Limb (tissue), 2 donors: ENCODE measurements around the gene XNDC1N.
"Not testable (repeated sequence)": the region's sequence is repeated elsewhere in the genome, so short reads cannot be mapped to it uniquely, and the experiment has no call there.

Experiments
- DNase-seq, 2 donors: peaks; one replicate each; pipeline ENCODE4 v3.0.0-alpha.2; 2016; ENCODE audit errors: extremely low spot score in 2 of 2

XNDC1N gene

DNA sequence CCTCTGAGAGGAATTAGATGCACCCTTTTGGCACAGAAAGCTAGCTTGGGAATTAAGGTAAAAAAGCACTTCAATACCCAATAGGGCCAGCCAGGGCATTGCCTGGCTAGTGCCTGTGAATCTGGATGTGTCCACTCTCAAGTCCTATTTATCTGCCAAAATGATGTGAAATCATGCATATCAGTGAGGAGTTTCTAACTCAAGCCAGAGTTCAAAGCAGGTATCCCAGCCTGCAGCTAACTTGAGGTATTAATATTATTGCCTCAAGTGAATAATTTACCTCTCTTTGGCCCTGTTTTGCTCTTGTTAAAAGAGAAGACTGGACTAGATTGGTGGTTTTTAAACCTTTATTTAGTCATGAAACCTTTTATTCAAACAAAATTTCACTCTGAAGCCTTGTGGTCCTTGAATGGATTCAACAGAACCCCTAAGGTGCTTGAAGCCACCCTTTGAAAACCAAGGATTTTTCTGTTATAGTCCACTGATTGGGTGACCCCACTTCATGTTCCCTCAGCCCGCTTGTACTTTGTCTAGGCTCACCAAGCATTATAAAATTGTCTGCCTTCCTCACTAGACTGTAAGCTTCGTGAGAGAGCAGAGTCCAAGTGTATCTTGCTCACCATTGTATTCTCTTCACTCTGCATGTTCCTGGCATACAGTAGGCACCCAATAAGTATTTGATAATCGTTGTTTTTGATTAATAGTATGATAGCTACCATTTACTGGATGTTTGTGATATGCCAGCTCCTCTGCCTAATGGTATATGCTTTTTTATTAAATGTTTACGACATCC, 4.9 kb upstream of the XNDC1N start:
- no peak for DNase-seq

GRCh38 chr11:71931245-71931602, 2.8 kb upstream of the XNDC1N start:
- DNase-seq = no peak

DNA sequence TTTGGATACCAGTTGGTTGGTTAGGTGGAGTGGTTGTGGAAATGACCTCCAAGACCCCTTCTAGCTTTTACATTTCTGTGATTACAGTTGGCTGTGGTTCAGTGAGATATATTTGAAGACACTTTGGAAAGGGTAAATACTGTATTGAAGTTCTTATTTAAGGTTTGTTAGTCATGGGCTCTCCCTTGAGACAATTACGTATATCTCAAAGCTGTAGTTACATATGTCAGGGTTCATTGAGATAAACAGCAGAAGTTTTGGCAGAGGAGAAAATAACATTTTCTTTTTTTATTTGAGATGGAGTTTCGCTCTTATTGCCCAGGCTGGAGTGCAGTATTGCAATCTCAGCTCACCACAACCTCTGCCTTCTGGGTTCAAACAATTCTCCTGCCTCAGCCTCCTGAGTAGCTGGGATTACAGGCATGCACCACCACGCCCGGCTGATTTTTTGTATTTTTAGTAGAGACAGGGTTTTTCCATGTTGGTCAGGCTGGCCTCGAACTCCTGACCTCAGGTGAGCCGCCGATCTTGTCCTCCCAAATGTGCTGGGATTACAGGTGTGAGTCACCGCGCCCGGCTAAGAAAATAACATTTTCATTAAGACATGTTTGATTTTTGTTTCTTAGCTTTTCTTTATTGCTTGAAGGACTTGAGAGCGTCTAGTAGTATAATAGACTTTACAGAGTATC, 2.3 kb upstream of the XNDC1N start:
- no peak for DNase-seq

GRCh38 chr11:71929491-71929890, 1.1 kb upstream of the XNDC1N start:
- no peak for DNase-seq

DNA sequence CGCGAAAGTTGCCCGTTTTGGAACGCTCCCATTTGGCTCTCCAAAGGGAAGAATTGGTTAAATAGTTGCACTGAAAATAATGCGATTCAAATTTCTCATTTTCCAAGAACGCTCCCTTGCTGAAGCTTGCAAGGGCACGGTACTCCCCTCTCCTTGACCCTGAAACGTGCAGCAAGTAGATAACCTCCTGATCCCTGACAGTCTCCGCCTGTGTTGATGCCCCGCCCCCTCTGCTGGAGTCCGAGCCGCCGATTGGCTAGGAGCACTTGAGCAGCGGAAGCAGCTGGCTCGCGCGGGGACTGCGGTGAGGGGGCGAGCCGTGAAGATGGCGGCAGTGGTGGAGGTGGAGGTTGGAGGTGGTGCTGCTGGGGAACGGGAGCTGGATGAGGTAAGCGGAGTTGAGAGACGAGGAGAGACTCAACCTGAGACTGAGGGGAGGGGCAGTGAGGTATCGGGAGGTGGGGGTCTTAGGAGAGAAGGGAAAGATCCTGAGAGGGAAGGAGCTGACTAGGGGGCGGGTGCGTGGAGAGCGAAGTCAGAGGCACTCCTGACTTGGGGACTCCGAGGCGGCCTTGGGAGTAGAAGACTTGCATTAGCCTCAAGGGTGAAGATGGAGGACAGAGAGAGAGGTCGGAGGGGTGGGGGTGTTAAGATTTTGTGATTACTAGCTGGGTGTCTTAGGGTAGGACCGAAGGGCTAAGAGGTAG, 496 bp upstream of the XNDC1N start, which contains the start of gene RNF121:
Gene RNF121 (plus strand): TSS at position 310 of the 707 bp plus-strand sequence. CDS start 16 bp downstream, at position 326.
- DNase-seq = peak; percentile 98 to 99

GRCh38 chr11:71917646-71918140, 10.7 kb downstream of the XNDC1N start:
- no peak for DNase-seq

- DNase-seq = no peak
These were observed 13.7 kb downstream of the XNDC1N start for GRCh38 chr11:71914617-71915189.

GRCh38 chr11:71913756-71914526, 14.5 kb downstream of the XNDC1N start:
- peak in 1 of 2 donors; percentile 6 for DNase-seq

DNA sequence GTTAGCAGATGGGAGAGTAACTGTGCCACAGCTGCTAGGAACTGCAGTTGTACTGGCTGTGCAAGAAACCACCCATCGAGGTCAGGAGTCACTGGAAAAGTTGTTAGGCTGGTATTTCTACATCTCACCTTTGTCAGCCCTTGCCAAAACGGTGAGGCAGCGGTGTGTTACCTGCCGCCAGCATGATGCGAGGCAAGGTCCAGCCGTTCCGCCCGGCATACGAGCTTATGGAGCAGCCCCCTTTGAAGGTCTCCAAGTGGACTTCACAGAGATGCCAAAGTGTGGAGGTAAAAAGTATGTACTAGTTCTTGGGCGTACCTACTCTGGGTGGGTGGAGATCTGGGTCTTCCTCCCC, 16.4 kb downstream of the XNDC1N start:
- not testable (repeated sequence) for DNase-seq

DNA sequence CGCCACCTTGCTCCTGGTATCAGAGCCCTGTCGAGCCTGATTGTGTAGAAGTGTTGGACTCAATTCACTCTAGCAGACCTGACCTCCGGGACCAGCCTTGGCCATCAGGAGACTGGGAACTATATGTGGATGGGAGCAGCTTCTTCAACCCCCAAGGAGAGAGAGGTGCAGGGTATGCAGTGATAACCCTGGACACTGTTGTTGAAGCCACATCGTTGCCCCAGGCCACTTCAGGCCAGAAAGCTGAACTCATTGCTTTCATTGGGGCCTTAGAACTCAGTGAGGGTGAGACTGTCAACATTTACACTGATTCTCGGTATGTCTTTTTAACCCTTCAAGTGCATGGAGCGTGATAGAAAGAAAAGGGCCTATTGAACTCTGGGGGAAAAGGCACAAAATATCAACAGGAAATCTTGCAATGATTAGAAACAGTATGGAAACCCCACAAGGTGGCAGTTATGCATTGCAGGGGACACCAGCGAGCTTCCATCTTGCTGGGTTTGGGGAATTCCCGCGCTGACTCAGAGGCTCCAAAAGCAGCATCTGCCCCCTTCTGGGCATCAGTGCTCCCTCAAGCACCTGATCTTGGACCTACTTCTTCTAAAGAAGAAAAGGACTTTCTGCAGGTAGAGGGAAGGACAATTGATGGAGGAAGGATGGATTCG, 16.9 kb downstream of the XNDC1N start:
- DNase-seq = not testable (repeated sequence)

DNA sequence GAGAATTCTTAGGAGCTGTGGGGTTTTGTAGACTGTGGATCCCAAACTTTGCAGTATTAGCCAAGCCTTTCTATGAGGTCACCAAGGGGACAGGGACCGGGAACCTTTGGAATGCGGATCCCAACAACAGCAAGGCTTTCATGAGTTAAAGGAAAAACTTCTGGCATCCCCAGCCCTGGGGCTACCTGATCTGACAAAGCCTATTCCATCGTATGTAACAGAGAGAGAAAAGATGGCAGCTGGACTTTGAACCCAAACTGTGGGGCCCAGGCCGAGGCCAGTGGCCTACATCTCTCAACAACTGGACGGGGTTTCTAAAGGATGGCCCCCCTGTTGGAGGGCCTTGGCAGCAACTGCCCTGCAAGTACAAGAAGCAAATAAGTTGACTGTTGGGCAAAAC, 17.6 kb downstream of the XNDC1N start:
- not testable (repeated sequence) for DNase-seq

DNA sequence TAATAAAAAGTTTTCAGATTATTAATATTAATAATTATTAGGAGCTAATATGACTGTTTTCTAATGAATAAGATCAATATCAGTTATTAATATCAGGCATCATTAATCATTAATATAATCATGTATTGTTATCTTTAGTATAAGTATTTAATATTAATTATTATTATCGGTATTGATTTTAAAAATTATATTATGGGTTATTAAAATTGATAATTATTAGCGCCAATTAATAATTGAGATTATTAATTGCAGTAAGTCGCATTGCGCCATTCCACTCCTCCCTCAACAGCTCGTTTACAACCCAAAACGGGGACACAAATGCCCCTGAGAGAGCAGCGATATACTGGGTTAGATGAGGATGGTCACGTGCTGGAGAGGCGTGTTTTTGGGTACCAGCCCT, 20.2 kb downstream of the XNDC1N start:
- no peak for DNase-seq

DNA sequence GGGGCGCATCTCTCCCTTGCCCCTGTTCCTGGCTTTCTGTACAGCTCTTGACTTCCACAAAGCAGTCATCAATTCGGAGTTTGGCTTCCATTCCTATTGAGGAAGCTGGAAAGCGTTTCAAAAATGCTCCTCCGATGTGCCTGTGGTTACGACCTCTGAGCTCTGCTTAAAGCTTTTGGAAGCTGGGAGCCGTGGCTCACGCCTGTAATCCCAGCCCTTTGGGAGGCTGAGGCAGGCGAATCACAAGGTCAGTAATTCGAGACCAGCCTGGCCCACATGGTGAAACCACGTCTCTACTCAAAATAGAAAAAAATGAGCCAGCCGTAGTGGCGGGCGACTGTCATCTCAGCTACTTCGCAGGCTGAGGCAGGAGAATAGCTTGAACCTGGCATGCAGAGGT, 27.3 kb downstream of the XNDC1N start:
- DNase-seq = not testable (repeated sequence)

DNA sequence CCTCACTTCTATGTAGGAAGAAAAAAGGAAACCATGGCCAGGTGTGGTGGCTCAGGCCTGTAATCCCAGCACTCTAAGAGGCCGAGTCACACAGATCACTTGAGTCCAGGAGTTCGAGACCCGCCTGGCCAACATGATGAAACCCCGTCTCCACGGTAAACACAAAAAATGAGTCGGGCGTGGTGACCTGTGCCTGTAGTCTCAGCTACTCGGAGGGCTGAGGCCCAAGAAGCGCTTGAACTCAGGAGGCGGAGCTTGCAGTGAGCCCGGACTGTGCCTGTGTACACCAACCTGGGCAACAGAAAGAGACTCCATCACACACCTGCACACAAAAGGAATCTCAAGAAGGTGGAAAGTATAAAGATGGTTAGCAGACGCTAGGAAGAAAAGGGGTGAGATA, 32.4 kb downstream of the XNDC1N start:
- DNase-seq = no peak

DNA sequence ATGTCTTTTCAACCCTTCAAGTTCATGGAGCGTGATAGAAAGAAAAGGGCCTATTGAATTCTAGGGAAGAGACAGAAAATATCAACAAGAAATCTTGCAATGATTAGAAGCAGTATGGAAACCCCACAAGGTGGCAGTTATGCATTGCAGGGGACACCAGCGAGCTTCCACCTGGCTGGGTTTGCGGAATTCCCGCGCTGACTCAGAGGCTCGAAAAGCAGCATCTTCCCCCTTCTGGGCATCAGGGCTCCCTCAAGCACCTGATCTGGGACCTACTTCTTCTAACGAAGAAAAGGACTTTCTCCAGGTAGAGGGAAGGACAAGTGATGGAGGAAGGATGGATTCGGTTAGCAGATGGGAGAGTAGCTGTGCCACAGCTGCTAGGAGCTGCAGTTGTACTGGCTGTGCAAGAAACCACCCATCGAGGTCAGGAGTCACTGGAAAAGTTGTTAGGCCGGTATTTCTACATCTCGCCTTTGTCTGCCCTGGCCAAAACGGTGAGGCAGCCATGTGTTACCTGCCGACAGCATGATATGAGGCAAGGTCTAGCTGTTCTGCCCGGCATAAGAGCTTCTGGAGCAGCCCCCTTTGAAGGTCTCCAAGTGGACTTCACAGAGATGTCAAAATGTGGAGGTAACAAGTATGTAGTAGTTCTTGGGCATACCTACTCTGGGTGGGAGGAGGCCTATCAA, 39.1 kb downstream of the XNDC1N start:
- DNase-seq = not testable (repeated sequence)

GRCh38 chr11:71888335-71889010, 39.9 kb downstream of the XNDC1N start:
- DNase-seq = not testable (repeated sequence)

DNA sequence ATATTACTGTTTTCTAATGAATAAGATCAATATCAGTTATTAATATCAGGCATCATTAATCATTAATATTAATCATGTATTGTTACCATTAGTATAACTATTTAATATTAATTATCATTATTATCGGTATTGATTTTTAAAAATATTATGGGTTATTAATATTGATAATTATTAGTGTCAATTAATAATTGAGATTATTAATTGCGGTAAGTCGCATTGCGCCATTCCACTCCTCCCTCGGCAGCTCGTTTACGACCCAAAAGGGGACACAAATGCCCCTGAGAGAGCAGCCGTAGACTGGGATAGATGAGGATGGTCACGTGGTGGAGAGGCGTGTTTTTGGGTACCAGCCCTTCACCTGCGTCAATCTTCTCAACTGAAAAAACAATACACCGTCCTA, 42.6 kb downstream of the XNDC1N start:
- DNase-seq = not testable (repeated sequence)
